Hematopoietic multipotent progenitor cell (in vitro differentiated cells): ENCODE measurements around the gene SH3PXD2A. TPM values are rescaled to one million over a fixed set of nuclear protein-coding genes. Genes with fewer than 3 reads are reported as not detected.
A peak's percentile ranks its signal among the peaks of the same experiment; 100 is the strongest.
"Not testable (repeated sequence)": the region's sequence is repeated elsewhere in the genome, so short reads cannot be mapped to it uniquely, and the experiment has no call there.

ENCODE experiments used
- DNase-seq, 3 donors: peaks; one replicate each; pipeline ENCODE4 v3.0.0-alpha.2; 2011 to 2015; ENCODE audit warnings: low read depth in 2 of 3, low spot score in 2 of 3
- total RNA-seq: library from RNA; depleted of rRNA; stranded (reverse); fragments of >200 nt; gene quantifications from one replicate; pipeline ENCODE4 v1.2.3, GENCODE V29; 2012

SH3PXD2A gene
- total RNA-seq, 1 donor, result 2.7 TPM

DNA sequence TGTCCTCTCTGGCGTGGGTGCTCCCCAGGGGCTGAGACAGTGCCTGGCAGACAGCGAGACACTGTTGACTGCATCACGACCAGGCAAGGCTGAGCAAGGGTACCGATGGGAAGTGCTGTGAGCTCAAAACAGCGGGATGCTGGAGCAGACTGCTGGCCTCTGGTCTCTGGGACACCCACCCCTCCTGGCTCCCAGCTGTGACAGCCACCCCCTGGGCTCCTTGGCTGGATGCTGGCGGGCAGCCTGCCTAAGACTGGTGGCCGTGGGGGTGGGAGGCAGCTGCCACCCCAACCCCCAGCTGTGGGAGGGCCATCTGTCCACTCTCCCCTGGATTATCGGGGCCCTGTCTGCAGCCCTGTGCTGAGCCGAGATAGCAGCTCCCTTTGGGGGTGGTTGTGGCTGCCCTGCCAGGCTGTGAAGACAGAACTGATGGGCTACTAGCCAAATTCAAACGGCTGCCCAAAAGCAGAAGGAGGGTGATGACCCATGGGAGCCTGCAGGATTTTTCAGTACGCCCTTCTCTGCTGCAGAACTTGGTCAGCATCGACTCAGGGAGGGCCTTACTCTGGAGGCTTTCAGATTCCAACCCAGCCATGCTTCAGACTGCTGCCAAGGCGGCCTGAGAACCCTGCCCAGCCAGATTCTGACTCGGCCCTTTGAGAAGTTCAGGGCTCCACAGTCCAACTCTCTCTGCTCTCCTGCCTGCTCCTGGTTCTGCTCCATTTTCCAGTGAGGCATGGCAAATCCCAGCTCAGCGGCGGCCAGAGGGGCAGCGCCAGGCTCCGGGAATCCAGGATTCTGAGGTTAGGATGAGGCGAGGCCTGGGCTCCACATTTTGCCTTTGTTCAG, 236.6 kb downstream of the SH3PXD2A start:
- peak in 2 of 3 donors; percentile 55 to 62 for DNase-seq

DNA sequence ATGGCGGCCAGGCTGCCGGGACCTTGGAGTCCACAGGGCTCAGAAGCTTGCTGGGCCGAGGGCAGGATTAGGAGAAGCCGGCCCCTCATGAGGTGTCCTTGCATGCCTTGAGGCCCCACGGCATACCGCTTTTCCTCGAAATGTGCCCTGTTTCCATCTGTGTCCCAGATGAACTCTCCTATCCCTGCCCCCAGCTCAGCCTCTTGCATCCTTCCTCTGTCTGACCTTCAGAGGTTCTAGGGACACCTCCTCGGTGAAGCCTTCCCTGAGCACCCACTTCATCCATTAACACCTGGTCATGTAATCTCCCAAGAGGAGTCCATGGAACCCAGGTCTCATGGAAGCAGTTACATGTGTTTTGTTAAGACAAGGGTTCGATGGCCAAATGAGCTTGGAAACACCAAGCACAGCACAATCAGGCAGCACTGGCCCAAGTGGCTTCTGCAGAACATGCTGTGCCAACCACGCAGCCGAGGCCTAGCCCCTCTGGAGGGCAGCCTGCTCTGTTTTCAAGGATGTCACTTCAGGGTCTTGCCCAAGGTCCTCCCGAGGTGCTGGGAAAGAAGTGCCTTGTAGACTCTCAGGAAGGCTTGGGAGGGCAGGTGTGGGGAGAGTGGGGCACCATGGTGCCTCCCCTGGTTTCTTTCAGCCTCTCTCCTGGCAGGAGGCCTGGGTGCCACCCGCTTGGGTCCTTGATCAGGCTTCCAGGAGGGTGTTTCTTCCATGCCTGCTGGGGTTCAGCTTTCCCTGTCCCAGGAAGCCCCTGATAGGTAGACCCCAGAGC, 237.6 kb downstream of the SH3PXD2A start:
- DNase-seq, result no peak

DNA sequence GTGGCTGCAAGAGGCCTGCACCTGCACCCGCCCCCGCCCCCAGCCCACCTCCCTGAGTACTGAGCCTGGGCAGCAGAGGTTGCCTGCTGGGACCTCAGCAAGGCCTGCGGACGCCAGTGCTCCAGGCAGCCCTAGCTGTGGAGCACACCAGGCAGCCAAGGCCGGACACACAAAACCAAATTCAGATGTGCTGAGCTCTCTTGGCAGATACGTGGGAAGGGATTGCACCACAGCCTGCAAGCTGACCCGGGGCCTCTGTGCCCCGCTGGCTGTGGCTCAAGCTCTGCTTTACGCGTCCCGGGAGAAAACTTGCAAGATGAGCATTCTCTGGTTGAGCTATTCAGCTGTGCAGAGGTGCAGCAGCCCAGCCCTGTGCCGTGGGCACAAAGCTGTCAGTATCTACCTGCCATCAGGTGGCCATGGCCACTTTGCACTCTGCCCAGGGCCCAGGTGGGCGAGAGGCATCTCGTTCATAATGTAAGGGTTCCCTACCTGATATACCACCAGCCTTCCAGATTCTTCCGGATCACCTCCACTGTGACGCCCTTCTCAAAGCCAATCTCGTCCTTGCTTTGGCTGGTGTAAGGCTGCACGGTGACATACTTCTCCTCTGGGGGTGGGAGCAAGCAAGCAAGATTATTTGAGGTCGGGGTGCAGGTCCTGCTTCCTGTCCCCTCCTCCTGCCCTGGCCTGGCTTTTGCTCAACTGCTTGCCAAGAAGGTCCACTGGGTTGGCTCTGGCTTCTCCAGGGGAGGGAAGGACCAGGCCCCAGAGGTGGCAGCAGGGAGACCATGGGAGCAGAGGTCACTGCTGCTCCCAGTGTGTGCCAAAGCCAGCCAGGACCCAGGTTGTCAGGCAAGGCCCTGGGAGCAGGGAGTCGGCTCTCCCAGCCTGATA, 238.4 kb downstream of the SH3PXD2A start:
- DNase-seq, result no peak

DNA sequence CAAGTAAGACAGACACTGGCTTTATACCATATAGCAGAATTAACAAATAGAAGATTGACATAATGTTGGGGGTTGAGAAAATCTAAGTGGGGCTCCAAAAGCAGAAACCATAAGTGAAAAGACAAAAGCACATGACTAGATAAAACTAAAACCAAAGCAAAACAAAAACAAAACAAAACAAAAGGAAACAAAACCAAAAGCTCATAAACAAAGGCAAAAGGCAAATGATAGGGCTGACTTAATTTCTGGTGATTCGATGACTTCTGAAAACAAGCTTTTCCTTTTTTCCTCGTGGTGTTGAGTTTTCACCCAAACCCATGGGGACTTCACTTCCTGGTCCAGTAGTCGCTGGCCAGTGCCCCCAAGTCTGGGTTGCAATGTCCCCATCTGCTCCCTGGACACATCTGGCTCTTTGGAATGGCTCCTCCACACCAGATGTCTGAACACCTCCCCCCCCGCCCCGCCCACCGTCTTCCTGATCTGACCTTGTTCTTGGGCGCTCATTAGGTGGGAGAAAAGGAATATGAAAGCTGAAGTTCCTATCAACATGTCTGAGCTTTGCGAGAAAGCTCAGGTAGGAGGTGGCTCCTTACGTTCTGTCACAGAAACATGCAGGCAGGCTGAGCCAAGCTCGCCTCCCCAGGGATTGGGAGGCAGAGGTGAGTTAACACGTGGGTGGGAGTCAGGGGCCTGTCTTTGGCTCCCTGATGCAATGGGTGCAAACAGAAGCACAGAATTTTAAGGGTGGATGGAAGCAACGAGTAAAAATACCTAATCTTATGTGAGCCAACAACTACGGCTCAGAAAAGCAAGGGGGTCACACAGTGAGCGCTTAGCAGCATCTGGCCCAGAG, 240.8 kb downstream of the SH3PXD2A start:
- DNase-seq, result no peak

DNA sequence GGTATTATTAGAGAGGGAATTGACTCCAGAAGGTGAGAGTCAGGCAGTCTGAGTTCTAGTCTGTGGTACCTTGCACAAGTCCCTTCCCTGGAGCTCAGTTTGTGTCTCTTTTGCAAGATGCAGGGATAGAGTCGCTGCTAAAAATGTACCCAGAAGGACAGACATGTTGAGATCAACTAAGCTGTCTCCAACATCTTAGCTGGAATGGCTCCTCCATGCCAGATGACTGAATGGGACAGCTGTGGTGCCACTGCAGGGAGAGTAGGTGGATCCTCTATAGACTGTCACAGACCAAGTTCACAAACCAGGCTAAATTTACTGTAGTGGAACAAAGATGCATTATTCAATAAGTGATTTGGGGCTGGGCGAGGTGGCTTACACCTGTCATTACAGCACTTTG, 241.8 kb downstream of the SH3PXD2A start:
- DNase-seq, result no peak

DNA sequence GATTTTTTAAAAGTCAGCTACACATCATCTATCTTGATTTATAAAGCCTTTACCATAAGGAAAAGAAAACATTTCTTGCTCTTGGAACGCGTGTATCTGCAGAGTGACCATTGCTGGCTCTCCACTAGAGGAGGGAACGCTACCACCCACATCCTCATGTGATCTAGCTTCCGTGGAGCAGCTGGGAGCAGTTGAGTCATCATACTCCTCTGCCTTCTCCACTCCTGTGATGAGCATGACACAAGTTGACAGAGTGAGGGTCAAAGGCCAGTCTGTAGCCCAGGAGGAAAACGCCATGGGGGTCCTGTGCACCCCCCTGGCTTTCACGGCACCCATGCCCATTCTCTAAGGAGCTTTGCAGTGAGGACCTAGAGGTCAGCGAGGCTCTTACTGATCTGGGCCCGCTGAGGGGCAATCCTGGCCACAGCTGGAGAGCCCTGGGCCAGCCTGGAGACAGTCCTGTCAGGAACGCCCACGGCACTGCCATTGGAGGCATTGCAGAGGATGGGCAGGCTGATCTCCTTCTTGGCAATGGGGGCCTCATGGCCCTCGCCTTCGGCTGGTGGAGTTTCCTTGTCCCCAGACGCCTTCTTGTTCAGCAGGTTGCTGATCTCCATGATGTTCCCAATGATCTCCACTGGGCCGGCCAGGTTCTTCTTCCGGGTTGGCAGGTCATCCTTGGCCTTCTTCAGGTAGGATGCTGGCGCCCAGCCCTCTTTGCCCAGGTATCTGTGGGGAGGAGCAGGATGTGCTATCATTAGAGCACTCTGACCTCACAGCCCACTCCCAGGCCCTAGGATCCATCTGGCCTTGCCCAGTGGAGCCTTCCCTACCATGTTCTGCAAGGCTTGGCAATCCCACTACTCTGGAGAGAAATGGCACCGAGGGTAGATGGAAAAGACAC, 242.7 kb downstream of the SH3PXD2A start:
- DNase-seq, result no peak

DNA sequence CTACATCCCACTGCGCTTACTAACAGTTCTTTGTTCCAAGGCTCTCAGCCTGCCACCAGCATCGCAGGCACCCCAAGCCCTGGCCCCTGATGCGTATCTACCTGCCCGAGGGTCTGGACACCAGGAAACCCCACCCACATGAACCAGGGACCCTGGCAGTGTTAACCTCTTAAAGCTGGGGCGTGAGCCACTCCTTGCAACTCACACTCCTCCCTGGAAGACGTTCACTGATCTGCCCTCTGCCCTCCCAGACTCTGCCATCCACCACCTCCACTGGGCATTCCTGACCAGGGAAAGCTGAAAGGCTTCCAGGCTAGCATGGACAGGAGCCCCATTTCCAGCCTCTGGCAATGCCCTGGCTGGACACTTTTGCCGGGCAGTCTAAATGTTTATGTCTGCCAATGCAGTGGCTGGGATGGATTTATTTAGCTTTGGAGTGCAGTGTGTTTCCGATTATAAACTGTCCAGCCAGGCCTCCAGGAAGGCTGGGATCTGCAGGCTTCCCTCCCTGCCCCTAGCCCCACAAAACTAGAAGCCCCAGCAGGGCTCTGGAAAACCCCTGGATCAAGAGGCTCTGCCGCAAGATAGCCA, 244.4 kb downstream of the SH3PXD2A start:
- DNase-seq, result no peak

DNA sequence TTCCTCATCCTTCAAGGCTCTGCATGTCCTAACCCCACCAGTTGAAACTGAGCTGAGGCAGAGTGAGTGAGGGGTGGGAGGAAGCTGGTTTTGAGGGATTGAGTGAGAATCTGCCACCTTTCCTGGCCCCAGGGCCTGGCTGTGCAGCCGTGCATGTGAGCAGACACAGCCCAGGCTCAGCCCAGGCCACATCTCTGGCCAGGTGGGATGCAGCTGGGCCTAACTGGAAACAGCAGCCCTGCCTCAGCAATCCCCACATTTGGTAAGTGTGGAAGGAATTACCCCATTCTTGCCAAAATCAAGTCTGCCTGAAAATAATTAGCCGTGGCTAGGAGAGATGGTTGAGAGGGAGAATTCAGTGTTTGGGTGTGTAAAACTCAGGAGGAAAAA, 245.3 kb downstream of the SH3PXD2A start:
- DNase-seq, result no peak

DNA sequence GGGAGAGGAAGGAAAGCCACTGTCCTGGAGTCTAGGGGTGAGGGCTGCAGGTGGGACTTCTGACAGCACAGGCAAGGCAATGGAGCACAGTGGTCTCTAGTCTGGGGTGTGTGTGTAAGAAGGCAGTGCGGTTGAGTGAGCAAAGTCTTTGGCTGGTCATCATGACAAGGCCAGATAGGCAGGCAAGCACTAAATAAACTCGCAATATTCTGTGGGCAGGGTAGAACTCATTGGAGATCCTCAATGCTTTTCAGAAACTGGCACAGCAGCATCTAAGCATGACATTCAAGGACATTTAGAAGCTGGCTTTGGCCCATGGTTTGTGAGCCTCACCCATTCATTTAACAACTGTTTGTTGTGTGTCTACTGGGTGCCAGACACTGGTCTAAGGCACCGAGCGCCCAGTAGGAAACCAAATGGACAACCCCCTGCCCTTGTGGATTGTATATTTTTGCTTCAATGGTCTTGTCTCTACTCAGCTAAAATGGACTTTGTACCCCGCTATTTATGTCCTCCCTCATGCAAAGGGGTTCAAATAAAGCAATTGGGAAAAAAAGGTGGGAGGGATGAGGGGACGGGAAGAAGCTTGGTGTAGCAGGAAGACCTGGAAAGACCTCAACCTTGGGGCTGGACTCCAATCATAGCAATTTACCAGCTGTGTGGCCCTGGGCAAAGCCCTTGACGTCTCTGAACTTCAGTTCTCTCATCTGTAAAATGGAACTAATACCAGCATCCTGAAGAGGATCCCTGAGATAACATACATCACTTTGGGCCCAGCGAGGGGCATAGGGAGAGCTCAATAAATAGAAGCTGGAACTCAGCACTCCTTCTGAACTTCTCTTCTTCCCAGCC, 245.9 kb downstream of the SH3PXD2A start:
- DNase-seq, result no peak

DNA sequence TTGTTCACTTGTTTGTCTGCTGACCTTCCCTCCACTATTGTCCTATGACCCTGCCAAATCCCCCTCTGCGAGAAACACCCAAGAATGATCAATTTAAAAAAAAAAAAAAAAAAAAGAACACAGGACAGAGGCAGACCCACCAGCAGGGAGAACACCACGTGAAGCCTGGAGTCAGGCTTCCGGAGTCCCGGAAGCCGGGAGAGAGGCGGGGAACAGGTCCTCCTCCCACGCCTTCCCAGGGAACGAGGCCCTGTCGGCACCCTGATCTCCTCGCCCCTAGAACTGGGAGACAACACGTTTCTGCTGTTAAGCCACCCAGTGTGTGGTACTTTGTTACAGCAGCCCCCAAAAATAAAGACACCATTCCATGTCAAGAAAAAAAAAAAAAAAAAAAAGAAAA, 247.3 kb downstream of the SH3PXD2A start:
- DNase-seq, result not testable (repeated sequence)

DNA sequence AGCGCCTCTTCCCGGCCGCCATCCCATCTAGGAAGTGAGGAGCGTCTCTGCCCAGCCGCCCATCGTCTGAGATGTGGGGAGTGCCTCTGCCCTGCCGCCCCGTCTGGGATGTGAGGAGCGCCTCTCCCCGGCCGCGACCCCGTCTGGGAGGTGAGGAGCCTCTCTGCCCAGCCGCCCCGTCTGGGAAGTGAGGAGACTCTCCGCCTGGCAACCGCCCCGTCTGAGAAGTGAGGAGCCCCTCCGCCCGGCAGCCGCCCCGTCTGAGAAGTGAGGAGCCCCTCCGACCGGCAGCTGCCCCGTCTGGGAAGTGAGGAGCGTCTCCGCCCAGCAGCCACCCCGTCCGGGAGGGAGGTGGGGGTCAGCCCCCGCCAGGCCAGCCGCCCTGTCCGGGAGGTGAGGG, 248.3 kb downstream of the SH3PXD2A start:
- not testable (repeated sequence) for DNase-seq

DNA sequence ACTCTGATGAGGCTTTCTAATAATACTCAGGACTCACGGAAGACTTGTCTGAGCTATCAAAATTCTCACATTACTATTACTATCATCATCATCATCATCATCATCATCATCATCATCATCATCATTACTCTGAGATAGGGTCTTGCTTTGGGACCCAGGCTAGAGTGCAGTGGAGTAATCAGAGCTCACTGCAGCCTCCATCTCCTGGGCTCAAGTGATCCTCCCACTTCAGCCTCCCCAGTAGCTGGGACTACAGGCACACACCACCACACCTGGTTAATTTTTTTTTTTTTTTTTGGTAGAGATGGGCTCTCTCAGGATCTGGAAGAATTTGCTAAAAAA, 249.3 kb downstream of the SH3PXD2A start:
- DNase-seq, result not testable (repeated sequence)

DNA sequence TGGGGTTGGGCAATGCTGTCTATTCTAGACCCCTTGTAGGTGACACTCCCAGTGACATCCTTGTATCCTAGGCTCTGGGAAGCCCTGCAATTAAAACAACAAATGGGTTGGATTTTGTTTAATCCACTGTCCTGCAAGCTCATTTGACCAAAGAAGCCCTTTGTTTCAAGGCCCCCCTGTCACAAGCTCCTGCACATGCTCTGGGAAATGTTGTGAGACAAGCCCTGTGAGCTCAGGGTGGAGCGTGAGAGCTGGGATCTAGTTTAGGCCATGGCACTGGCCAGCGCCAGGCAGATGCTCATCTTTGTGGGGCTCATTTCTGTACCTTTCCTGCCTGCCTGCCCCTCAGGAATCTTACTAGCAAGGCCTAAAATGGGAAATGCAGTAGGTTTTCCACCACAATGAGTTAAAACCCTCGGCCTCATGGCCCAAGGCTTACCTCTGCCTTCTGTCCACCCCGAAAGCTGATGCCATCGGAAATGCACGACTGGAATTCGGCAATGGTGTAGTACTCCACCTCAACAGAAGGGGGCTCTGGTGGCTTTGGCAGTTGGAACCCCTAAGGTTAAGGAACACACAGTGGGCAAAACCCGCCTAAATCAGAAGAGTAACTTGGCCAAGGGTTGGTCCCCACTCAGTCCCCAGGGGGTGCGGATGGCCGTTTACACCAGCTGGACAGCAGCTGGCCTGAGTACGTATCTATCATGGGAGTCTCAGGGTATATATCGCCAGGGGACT, 249.8 kb downstream of the SH3PXD2A start:
- peak in 2 of 3 donors; percentile 40 to 59 for DNase-seq

DNA sequence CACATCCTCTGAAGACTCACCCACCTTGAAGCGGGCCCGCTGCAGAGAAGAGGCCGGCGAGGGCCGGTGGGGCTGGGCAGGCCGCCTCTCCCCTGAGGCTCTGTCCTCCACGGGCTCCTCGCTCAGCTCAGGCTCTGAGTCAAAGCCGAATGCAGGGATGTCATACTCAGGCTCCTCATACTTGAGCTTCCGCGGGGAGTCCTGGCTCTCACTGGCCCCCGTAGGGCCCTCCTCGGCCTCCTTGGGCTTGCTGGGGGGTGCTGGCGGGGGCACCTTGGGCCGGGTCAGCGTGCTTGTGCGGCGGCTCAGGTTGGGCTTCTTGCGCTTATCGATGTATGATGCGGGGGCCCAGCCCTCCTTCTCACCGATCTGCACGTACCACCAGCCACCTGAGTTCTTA, 252.0 kb downstream of the SH3PXD2A start:
- DNase-seq, result no peak

DNA sequence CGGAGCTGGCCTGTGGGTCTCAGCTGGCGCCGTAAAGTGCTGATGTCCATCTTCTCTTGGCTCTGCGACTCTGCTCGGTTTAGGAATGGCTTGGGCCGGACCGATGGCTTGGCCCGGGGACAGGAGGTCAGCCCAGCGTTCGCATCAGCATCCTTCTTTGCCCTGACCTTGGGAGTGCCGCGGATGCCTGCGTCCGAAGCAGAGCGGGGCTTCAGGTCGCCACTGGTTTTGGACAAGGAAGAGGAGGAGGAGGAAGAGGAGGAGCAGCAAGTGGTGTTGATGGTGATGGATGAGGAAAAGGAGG, 252.6 kb downstream of the SH3PXD2A start:
- no peak for DNase-seq

DNA sequence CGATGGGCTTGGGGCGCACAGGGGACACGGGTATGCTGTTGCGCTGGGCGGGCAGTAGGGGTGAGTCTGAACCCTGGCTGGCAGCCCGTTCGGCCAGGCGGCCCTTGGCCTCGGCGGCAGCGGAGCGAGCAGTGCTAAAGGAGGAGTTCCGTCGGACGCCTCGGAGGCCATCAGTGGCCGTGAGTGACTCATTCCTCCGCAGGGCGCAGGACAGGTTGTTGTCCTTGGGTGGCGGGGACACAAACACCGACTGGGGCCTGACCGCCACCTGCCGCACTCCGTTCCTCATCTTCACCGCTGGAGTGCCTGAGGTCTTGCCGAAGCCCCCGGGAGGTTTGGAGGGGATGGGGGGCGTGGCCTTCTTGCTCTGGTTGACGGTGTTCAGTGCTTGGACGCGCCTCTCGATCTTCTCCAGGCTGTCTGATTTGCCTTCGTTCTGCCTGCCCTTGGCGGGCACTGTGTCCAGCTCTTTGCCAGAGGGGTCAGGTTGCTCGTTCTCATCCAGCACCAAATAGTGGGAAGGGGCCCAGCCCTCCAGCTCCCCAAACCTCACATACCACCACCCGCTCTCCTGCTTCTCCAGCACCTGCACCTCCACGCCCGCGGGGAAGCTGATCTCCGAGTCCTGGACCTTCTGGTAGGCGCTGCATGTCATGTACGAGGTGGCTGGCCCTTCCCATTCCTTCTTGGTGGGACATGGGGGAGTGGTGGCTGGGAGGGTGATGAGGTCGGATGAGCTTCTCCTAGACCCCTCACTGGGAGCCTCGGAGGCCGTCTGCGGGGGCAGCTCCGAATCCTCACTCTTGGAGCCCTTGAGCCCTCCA, 253.1 kb downstream of the SH3PXD2A start:
- DNase-seq, result no peak
